SW480 (cell line): Measurements from ENCODE around the gene CERS6.
"Not testable (repeated sequence)": the region's sequence is repeated elsewhere in the genome, so short reads cannot be mapped to it uniquely, and the experiment has no call there.

ENCODE experiments used
- DNase-seq: peaks from one replicate; pipeline ENCODE4 v3.0.0-alpha.2; 2016; ENCODE audit warnings: low spot score

CERS6 gene

DNA sequence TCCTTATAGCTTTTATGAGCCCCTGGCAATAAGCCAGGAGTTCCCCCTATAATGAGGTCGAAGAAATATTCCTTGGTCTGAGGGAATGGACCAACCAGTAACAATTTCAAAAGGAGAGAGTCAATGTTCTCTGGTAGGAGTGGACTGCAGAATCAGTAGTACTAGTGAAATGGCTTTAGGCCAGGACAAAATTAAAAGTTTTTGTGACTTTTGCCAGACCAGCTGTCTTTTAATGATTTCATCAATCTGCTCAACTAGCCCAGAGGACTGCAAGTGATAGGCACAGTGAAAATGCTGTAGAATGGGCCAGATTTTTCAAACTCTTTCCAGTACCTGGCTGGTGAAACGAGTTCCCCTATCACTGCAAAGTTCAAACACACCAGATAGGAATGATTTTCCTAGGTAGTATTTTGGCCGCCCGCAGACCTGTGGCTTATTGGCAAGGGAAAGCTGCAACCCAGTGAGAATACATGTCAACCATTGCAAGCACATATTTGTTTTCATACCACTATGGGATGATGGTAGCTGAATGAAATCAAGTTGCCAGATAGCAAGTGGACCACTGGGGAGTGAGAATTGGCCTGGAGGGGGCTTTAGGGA lies 45.5 kb downstream of the CERS6 start:
- DNase-seq = no peak

DNA sequence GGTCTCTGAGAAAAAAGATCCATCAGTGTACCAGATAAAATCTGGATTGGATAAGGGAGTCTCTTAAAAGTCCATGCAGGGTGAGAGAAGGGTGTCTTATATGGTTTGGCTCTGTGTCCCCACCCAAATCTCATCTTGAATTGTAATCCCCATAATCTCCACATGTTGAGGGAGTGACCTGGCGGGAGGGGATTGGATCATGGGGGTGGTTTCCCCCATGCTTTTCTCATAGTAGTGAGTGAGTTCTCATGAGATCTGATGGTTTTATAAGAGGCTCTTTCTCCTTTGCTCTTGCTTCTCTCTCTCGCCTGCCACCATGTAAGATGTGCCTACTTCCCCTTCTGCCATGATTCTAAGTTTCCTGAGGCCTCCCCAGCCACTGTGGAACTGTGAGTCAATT lies 46.8 kb downstream of the CERS6 start:
- DNase-seq = not testable (repeated sequence)

DNA sequence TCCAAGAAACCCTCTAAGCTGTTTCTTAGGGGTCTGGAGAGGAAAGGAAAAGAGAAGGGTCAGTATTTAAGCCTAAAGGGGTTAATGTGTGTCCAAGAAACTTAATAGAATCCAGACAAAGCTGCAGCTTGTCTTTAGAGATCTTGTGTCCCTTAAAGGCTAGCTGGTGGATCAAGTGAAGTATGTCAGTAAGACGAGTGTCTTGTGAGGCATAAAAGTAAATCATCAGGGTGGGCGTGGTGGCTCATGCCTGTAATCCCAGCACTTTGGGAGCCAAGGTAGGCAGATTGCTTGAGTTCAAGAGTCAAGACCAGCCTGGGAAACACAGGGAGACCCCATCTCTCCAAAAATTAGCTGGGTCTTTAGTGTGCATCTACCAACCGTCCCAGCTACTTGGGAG lies 47.8 kb downstream of the CERS6 start:
- DNase-seq = no peak

DNA sequence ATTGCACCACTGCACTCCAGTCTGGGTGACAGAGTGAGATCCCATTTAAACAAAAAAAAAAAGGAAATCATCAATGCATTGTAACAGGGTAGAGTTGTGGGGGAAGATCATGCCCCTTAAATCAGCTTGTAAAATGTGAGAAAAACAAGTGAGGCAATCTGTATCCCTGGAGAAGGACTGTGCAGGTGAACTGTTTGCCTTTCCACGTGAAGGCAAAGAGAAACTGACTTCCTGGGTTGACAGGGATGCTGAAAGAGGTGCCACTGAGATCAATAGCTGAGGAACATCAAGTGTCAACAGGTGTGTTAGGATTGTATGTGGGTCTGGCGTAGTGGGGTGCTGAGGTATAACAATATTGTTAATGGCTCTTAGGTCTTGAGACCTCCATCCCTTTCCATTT lies 48.3 kb downstream of the CERS6 start:
- no peak for DNase-seq

DNA sequence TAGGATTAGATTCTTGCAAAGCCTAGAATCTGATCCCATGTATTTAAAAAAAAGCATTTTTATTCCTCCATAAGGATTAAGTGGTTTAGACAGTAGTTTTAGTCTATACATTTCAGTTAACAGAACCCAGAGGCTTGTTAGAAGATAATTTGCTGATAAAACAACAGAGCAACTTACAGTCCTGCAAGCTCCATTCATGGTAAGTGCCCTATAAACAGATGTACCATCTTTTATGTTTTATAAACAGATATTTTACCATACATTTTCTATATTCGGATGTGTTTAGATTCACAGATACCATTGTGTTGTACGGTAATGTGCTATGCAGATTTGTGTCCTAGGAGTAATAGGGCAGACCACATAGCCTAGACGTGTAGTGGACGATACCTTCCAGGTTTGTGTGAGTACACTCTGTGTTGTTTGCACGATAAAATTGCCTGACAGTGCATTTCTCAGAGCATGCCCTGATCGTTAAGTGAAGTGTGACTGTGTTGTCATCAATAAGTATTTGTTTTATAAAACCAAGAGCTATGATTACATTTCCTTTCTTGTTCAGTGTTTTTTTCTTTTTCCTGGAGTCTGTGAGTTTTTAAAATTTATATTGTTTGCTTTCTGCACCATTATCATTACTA lies 54.2 kb downstream of the CERS6 start:
- DNase-seq = no peak

DNA sequence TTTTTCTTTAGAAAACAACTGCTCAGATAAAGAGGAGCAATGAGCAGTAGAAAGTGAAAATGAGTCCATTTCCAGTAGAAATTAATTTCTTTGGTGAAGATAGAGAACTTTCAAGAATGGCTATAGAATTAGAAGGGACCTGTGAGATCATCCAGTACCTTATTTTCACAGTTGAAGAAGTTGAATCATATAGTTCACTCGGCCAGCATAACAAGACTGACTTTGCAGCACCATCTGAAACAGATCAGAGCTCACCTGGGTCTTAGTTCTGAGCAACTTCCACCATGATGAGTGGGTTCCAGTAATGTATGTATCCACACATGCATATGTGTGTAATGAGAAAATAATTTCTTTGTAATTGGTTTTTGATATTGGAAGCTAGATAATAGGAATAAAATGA lies 58.6 kb downstream of the CERS6 start:
- no peak for DNase-seq

DNA sequence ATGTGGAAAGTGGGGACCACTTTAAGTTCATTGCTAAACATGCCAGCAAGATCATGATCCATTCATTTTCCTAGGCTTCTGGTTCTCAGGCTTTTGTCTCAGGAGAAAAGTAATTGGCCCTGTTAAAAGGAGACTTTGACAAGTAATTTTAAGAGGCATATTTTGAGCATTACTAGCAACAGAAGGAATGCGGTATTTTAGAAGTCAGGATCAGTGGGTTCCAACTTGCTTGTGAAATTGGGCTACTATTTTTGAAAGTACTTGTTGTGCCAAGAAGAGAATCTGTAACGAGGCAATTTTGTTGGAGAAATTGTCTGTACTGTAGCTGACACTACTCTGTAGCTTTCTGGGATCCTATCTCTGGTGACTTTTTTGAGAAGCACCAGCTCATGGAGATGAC lies 59.4 kb downstream of the CERS6 start:
- no peak for DNase-seq

DNA sequence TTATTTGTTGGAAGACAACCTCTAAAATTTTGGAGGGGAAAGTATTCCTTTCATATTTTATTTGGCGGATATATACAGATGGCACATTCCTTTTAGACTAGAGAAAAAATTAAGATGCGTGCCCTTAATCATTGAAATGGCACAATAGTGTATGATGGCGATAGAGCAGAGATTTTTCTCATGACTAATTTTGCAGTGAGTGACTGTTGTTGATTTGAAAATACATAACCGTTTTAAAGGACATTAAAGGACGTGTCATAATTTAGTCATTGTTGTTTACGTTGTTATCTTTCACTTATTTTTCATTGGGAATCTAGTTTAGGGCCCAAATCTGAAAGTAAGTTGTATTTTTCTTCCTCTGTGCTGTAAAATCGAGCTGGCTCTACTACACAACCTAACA lies 61.7 kb downstream of the CERS6 start:
- DNase-seq = no peak

DNA sequence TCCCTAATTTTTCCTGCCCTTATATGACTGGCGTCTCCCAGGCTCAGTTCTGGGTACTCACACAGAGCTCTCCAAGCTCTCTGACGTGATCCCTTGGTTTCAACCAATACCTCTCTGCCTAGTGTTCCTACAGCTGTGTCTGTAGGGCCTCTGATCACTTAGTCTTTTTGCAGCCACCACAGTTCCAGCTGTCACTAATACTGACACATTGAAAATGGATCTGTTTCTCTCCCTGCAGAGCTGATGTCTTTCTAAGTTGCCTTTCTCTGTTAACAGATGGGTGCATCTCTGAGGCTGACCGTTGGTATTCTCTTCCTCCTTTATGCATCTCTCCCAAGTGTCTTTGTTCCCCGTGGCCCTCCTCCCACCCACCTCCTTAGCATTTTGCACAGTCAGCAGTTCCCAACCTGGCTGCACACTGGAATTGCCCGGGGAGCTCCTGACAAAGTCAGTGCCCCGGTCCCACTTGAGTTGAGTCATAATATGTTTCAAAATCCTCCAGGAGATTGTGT lies 62.5 kb downstream of the CERS6 start:
- DNase-seq = peak; percentile 30

DNA sequence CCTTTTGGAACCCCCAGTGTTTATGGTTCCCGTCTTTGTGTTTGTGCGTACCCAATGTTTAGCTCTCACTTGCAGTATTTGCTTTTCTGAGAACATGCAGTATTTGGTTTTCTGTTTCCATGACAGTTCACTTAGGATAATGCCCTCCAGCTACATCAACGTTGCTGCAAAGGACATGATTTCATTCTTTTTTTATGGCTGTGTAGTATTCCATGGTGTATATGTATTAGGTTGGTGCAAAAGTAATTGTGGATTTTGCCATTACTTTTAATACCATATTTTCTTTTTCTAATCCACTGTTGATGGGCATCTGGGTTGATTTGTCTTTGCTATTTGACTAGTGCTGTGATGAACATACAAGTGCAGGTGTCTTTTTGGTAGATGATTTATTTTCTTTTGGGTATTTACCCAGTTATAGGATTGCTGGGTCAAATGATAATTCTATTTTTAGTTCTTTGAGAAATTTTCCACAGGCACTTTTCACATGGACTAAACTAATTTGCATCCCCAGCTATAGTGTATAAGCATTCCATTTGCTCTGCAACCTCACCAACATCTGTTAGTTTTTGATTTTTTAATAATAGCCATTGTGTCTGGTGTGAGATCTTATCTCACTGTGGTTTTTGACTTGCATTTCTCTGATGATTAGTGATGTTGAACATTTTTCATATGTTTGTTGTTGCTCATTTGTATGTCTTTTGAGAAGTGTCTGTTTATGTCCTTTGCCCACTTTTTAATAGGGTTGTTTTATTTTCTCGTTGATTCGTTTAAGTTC lies 63.6 kb downstream of the CERS6 start:
- DNase-seq = no peak

DNA sequence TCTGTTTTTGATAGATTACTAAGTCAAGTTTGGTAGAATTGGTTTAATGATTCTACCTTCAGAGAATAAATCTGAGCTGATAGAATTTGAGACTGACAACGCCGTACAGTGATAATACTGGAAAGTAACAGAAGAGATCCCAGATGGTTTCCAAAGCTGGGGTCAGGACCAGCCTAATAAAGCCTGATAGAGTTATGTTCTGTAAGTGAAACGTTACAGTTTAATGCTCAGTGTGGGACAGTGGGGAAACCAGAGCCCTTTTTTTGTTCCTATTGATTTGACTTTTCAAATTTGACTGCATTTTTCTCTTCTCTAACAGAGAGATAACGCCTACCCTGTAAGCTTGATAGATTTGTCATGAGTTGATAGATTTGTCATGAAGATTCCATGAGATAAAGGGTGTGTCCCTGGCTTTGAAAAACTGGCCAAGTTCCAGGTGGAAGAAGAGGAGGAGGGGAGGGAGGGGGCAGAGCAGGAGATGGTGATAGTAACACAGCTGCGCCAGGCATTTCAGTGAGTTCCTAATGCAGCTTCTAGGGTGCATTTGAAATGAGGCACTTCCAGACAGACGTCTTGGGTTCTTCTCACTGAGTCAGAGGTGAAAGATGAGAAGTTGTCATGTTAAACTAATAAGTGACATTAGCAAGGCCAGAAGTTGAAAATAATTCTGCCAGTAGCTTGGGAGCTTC lies 65.1 kb downstream of the CERS6 start:
- DNase-seq = peak; percentile 47

DNA sequence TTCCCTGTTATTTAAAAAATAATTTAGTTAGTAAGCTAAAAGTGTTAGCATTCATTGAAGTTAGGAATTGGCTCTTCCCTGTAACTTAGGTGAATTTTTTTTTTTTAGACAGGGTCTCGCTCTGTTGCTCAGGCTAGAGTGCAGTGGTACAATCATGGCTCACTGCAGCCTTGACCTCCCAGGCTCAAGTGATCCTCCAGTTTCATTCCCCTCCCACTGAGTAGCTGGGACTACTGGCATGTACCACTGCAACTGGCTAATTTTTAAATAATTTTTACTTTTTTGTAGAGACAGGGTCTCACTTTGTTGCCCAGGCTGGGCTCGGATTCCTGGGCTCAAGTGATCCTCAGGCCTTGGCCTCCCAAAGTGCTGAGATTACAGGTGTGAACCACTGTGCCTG lies 66.4 kb downstream of the CERS6 start:
- no peak for DNase-seq

DNA sequence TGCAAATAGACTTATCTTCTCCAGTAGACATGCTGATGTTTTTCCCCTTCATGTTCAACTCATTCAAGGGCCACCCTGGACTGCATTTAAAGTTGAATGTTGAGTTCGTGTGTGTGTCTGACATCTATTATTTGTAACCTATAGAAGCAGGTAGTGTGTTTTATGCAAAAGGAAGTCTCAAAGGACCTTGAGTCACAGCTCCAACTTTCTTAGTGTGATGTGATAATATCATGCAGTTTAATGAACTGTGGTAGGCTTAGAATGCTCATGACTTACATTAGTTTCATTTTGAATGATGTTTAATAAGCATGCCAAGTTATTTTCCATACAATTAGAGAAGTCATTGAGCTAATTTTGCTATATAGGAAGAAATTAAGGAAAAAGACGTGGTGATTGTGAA lies 67.9 kb downstream of the CERS6 start:
- DNase-seq = no peak

DNA sequence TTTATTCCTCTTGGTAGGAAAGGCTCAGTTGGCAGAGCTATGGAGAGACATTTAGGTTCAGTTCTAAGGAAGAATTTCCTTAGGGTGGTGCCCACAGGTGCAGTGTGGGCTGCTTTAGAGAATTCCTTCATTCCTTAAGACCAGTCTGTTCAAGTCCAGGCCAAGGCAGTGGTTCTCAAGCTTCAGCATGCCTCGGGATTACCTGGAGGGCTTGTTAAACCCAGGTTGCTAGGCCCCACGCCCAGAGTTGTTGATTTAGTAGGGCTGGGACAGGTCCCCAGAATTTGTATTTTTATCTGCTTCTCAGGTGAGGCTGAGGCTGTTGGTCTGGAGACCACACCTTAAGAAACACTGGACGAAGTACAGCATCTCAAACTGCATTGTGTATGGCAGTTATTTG lies 68.9 kb downstream of the CERS6 start:
- DNase-seq = no peak

DNA sequence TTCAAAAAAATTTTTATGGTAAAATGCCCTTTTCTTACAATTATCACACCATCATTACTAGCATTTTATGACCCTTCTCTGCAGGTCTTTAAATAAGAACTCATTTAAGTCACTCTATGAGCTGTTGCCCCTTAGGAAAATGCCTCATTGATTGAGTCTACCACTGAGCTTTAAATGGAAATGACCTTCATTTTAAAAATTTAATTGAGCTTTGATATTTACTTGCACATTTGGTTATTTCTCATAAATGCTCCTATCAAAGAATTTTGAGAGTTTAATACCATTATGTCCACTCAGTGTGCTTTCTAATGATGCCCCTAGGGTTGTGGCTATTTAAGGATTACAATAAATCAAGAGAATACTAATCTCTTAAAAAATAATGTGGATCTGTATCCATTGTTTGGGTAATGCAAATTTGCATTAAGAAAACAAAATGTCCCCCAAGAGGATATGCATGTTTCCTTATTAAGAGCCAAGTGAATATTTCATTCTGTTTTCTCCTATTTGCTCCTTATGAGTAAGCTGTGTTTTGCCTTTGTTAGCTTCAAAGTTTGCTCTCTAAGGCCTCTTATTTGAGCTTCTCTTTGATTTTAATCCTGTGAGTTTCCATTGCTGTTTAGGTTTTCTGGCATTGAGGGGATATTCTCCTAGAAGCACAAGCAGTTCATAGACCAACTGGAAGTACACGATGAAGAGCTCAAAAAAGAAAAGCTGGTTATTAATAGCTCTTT lies 69.8 kb downstream of the CERS6 start:
- no peak for DNase-seq

DNA sequence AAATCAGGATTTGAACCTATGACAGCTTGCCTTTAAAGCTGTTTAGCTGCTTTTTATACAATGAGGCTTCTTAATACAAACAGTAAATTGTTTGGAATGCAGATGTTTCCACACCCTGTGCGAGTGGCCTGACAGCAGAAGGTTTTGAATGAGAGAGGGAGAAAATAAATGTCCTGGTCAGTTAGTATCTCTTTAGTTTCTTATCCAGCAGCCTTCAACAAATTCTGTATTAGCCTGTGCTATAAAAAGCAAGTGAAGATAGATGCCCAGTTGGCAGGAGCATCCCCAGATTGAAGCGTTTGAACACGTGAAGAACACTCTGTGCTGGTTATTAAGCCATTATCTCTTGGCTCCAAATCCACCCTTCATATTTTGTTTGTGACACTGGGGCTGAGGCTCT lies 70.6 kb downstream of the CERS6 start:
- DNase-seq = no peak

DNA sequence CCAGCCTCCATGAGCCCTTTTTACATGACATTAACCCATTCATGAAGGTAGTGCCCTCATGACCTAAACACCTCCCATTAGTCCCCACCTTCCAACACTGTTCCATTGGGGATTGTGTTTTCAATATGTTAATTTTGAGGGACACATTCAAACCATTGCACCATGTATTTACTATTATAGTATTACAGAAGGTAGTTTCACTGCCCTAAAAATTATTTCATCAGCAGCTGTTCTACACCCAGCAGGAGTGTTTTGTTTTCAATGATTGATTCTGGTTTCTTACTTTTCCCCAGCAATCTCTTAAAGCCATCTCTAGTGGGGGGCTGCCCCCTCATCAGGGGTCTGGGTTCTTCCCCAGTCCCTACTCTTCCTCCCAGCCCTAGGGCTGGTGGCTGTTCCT lies 71.9 kb downstream of the CERS6 start:
- DNase-seq = no peak

DNA sequence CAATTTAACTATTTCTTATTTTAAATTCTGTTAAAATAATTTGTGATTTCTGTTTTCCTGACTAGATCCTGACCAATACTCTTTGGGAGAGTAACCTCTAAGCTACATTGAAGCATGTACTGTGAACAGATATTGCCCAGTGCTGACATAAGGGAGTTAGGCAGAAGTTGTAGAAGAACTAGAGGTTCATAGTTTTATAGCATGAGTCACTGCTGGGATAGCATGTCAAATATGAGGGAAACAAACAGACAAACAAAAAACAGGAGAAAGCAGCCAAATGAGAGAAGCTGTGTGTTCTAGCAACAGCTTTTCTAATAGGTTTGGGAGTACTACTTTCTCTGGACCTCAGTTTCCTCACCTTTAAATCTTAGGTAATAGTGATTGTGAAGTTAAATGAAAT lies 72.4 kb downstream of the CERS6 start:
- no peak for DNase-seq

DNA sequence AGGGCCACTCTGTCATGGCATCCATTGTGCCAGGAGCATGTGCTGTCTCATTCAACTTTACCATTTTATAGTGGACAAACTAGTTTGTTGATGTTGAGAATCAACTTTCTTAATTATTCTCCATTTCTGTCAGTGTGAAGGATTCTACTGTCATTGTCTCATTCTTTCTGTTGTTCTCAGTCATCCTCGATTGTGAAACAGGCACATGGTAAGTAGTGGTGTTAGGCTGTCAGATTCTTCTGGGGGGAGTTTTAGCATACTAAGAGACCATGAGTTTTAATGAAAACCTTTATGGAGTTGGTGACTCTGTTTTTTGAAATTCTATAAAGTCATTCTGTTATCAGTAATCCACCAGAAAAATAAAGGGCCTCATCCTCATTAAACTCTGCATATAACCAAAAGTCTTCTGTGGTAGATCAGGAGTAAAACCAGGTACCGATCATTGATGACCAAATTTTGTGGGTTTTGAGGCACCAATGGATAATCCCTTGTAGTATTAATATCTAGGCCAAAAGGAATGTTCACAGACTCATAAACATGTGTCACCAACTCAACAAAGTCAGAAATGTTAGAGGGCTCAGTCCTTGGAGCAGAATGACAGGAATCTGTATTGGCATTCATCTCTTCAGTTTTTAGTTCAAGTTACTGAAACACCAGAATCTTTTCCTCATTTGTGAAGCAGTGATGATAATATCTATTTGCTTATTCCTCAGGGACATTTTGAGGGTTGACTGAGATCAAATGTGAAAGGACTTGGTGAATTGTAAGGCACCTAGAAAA lies 73.2 kb downstream of the CERS6 start:
- no peak for DNase-seq

DNA sequence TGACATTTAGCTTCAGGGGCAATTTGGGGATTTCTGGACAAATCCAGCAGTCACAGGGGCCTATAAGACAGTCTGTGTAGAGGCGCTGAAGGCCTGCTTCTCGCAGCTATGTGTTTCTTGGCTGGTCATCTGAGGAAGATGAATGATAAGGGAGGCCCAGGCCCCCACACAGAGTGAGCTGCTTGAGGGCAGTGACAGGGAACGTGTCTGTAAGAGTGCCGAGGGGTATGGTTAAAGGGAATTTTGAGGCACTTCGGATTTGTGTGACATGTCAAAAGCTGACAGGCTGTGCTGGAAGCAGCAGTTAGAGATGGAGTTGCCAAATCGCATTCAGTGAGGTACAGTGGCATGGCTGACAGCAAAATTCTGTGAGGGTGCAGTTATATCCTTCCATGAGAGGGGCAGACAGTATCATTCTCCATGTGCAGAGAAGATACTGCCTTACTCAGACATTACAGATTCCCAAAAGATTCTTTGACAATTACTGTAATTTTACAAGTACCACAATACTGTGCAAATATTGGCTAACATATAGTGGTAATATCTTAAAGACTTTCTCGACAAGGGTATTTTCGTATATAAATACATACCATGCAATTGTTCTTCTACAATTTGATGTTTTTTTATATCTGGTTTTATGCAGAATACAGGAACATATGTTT lies 74.0 kb downstream of the CERS6 start:
- DNase-seq = no peak
